HT1080 (cell line): ENCODE results near the gene ZDHHC19. TPM values are rescaled to one million over a fixed set of nuclear protein-coding genes. Genes with fewer than 3 reads are reported as not detected.

ENCODE experiments used
- DNase-seq: peaks from one replicate; pipeline ENCODE4 v3.0.0-alpha.2; 2015; ENCODE audit warnings: low read depth
- small RNA-seq: library from RNA; depleted of rRNA; stranded (forward); fragments of <200 nt; gene quantifications from one replicate; pipeline ENCODE3, GENCODE V24; 2014
- total RNA-seq: library from RNA; depleted of rRNA; stranded (reverse); fragments of >200 nt; shearing (Covaris generic); gene quantifications from 2 replicates; pipeline ENCODE4 v1.2.3, GENCODE V29; 2014; rRNA removed

ZDHHC19 gene
- total RNA-seq, 1 experiment from 2014 or later = not detected

DNA sequence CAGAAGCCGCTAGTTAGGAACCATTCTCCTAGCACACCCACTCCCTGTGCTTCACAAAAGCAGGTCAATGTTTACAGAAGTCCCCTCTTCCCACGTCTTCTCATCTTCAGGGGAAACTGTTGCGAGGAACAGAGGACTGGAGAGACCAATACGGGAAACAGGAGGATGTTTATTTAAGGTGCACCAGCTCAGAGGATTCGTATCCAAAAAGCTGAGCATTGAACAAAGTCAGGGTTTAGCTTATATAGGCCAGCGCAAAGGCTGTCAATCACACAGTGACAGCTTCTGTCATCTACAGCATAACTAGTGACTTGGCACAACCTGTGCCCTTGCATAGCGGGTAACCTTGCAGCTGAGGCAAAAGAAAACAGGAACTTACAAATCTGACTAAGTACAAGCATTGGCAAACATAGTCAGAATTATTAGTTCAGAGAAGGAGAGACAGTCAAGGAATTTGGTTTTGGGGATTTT, 61.3 kb downstream of the ZDHHC19 start:
- no peak for DNase-seq

DNA sequence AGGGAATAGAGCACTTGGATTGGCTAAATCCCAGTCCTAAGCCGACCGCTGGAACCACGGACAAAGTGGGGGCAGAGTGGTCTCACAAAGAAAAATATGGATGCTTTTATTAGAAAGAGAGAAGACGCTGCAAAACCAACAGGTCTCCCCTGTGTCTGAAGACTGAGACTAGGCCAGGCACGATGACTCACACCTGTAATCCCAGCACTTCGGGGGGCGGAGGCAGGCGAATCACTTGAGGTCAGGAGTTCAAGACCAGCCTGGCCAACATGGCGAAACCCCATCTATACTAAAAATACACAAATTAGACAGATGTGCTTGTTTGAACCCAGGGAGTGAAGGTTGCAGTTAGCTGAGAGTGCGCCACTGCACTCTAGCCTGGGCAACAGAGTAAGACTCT, 61.8 kb downstream of the ZDHHC19 start:
- peak; percentile 34 for DNase-seq

Small RNA genes lying within 50 kb of the gene (small RNA-seq; reads per million reads assigned to genes)
- gene RF00019 = not detected

Other genes with a start within 250 kb of the ZDHHC19 start
- gene TFRC, start 129.3 kb downstream of the ZDHHC19 start, total RNA-seq = 408 and 410 TPM in 2 replicates
- gene SLC51A, start 5.1 kb upstream of the ZDHHC19 start, total RNA-seq = not detected in 2 replicates
- gene PCYT1A, start 76.3 kb upstream of the ZDHHC19 start, total RNA-seq = 71.0 and 76.7 TPM in 2 replicates
- gene DYNLT2B, start 106.8 kb upstream of the ZDHHC19 start, total RNA-seq = 5.3 and 7.6 TPM in 2 replicates
- 50.2 and 63.3 TPM in 2 replicates for gene TM4SF19, start 127.0 kb upstream of the ZDHHC19 start, total RNA-seq
- gene UBXN7, start 221.0 kb upstream of the ZDHHC19 start, total RNA-seq = 9.3 and 14.7 TPM in 2 replicates